Lung (tissue), 12 donors: ENCODE measurements around the gene NTRK3. TPM values are rescaled to one million over a fixed set of nuclear protein-coding genes. Genes with fewer than 3 reads are reported as not detected.

Source experiments
- ATAC-seq: fragments of 200-7000 bp; cut with Tn5 transposase; one replicate; pipeline ENCODE4 v1.9.1; 2020; ENCODE audit warnings: moderate number of reproducible peaks; ENCODE audit not compliant: insufficient read depth, low FRiP score
- DNase-seq, 3 donors: peaks; one replicate each; pipeline ENCODE4 v3.0.0-alpha.2; 2013 to 2017
- H3K27ac ChIP-seq, 2 donors: one replicate each; pipeline ENCODE4 v1.5.1; 2013; ENCODE audit warnings: mild to moderate bottlenecking in 2 of 2, moderate library complexity in 2 of 2, control low read depth in 1 of 2, inconsistent platforms in 1 of 2, low read depth in 1 of 2, low read length in 1 of 2
- H3K27me3 ChIP-seq, 3 donors: one replicate each; pipeline ENCODE4 v1.5.1; 2013; ENCODE audit warnings: low read length in 2 of 3; ENCODE audit not compliant: control insufficient read depth in 3 of 3, insufficient read depth in 3 of 3
- H3K36me3 ChIP-seq, 4 donors: one replicate each; pipeline ENCODE4 v1.5.1; 2013; ENCODE audit warnings: low read length in 4 of 4, mild to moderate bottlenecking in 1 of 4, moderate library complexity in 1 of 4; ENCODE audit not compliant: control insufficient read depth in 4 of 4, insufficient read depth in 4 of 4
- H3K4me1 ChIP-seq, 5 donors: one replicate each; pipeline ENCODE4 v1.5.1; 2013; ENCODE audit warnings: low read length in 5 of 5, mild to moderate bottlenecking in 2 of 5, moderate library complexity in 1 of 5; ENCODE audit not compliant: control insufficient read depth in 5 of 5, insufficient read depth in 5 of 5
- H3K4me3 ChIP-seq: one replicate; pipeline ENCODE4 v1.5.1; 2013; ENCODE audit warnings: mild to moderate bottlenecking, control low read depth, moderate library complexity
- H3K9ac ChIP-seq, 2 donors: one replicate each; pipeline ENCODE4 v1.5.1; 2013; ENCODE audit warnings: low read length in 2 of 2, control low read depth in 1 of 2; ENCODE audit not compliant: insufficient read depth in 1 of 2
- H3K9me3 ChIP-seq, 4 donors: one replicate each; pipeline ENCODE4 v1.5.1; 2013; ENCODE audit warnings: low read length in 3 of 4, mild to moderate bottlenecking in 1 of 4, moderate library complexity in 1 of 4; ENCODE audit not compliant: control insufficient read depth in 4 of 4, insufficient read depth in 3 of 4
- WGBS, 2 donors: extraction: QIAGEN DNeasy Blood & Tissue Kit; methylation state at CpG; one replicate each; pipeline ENCODE4 v1.1.7; 2013; 5-methylcytosine and 5-hydroxymethylcytosine counted together
- polyA plus RNA-seq, 2 donors: library from polyadenylated mRNA; stranded (reverse); fragments of 200-250 nt; gene quantifications; one replicate each; pipeline ENCODE4 v1.2.1, GENCODE V29; 2013
- total RNA-seq, 2 donors: library from RNA; depleted of rRNA in 1 of 2; stranded (reverse); fragments of >200 nt in 1 of 2; gene quantifications; one replicate each; pipeline ENCODE4 v1.2.1, GENCODE V29; 2014 to 2021
- TF ChIP-seq, protein P1 (sequence below): IDR thresholded peaks from 2 replicates; pipeline ENCODE4 v1.5.1; 2012; ENCODE audit warnings: mild to moderate bottlenecking; ENCODE audit errors: control extremely low read depth, extremely low read depth
- donor health status: control.
- donor health status: control.
- donor health status: Bipolar disorder and iron deficiency.
- donor health status: healthy.
- donor health status: DM: yes; HTN: yes; CAD: no.

The NTRK3 gene
- total and polyA plus RNA-seq, 4 donors, result 0.44 to 11.0 (median 4.2) TPM

DNA sequence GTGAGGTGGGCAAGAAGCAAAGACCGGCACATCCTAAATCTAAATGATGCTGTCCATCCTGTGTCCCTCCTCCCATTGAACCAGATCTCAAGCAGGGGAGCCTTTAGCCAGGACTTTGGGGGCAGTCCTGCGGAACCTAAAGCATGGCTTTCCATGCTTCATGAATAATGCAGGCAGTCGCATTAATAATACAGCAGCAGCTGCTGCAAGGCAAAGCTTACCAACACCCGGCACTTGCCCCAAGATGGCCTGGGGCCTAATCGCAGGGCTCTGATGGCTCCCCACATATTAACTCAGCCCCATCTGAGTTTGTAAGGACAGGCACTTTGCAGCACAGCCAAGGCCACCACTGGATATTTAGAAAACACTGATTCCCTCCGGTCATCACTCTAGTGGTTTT, 114.4 kb downstream of the NTRK3 start:
- TF ChIP-seq, protein P1, sequence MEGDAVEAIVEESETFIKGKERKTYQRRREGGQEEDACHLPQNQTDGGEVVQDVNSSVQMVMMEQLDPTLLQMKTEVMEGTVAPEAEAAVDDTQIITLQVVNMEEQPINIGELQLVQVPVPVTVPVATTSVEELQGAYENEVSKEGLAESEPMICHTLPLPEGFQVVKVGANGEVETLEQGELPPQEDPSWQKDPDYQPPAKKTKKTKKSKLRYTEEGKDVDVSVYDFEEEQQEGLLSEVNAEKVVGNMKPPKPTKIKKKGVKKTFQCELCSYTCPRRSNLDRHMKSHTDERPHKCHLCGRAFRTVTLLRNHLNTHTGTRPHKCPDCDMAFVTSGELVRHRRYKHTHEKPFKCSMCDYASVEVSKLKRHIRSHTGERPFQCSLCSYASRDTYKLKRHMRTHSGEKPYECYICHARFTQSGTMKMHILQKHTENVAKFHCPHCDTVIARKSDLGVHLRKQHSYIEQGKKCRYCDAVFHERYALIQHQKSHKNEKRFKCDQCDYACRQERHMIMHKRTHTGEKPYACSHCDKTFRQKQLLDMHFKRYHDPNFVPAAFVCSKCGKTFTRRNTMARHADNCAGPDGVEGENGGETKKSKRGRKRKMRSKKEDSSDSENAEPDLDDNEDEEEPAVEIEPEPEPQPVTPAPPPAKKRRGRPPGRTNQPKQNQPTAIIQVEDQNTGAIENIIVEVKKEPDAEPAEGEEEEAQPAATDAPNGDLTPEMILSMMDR, result no peak
- no peak overlapping the region for H3K9ac ChIP-seq
- H3K4me3 ChIP-seq, result no peak overlapping the region
- H3K27me3 ChIP-seq, result no peaks in the 10 kb centered on the region
- H3K36me3 ChIP-seq, result no peaks in the 10 kb centered on the region
- WGBS, 2 donors, result 89 to 93% methylated on average over 6 of the region's 6 CpGs
- DNase-seq (no peak), ATAC-seq (no peak)
- no peak overlapping the region for H3K27ac ChIP-seq
- peaks cover 0 to 3% (median under 1%) of the 10 kb centered on the region in 4 donors for H3K9me3 ChIP-seq
- no peaks in the 10 kb centered on the region for H3K4me1 ChIP-seq

DNA sequence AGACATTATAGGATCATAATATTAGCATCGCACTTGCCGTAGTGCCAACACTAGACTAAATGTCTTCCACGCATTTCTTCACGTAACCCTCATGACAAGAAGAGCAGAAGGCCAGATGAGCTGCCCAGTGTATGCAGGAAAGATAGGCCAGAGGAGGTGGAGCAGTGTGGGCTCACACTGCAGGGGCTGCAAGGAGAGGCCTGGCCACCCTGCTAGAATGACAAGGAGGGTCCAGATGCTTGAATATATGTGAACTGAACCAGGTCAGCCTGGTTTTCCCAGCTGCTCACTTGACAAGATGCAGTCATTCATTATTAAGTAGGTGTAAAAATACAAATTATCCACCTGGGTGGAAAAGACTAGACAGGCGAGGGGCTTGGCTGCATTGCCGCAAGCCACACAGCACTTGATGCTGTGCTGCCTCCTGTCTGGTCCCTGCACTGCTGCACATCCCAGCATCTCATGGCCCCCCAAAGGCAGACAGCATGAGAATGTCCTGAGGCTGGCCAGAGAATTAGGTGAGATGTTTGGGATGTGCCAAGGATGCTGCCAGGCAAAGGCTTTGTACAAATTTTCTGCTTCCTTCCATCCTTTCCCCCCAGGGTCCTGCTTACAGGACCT, 115.2 kb downstream of the NTRK3 start:
- H3K36me3 ChIP-seq, result no peaks in the 10 kb centered on the region
- no peak overlapping the region for H3K4me3 ChIP-seq
- no peaks in the 10 kb centered on the region for H3K27me3 ChIP-seq
- TF ChIP-seq, protein P1, result no peak
- no peaks in the 10 kb centered on the region for H3K4me1 ChIP-seq
- 96 to 97% methylated on average over 6 of the region's 6 CpGs for WGBS, 2 donors
- no peak for DNase-seq
- peaks cover 0 to under 1% (median 0%) of the 10 kb centered on the region in 4 donors for H3K9me3 ChIP-seq
- H3K9ac ChIP-seq, result no peak overlapping the region
- ATAC-seq, result no peak
- H3K27ac ChIP-seq, result no peak overlapping the region

- Histone ChIP-seq H3K27me3 (no peaks in the 10 kb centered on the region), H3K9ac (no peak overlapping the region), H3K4me3 (no peak overlapping the region), H3K36me3 (no peaks in the 10 kb centered on the region), H3K27ac (no peak overlapping the region), H3K9me3 (no peaks in the 10 kb centered on the region), H3K4me1 (no peaks in the 10 kb centered on the region)
- TF ChIP-seq, protein P1, result no peak
- ATAC-seq (no peak), DNase-seq (no peak)
- WGBS, 2 donors, result 65 to 71% methylated on average over 4 of the region's 4 CpGs
These were observed 116.1 kb downstream of the NTRK3 start for GRCh38 chr15:88140398-88140797.

DNA sequence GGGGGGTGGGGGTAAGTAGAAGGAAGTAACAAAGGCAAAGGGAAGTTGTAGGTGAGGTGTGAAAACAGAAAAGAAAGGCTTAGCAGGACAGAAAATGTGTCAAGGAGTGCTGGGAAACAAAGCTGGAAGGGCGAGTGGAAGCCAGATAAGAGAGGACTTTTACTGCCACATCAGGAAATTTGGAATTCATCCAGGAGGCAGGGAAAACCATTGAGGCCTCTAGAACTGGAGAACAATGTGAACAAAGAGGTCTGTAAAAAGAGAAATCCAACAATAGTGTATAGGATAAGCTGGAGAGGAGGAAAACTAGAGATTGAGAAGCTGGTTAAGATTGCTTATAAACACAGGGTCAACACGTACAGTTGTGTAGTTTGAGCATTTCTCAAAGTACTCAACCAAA, 116.6 kb downstream of the NTRK3 start:
- TF ChIP-seq, protein P1, result no peak

More for the DNA sequence above, 116.6 kb downstream of the NTRK3 start:
- DNase-seq (no peak), ATAC-seq (no peak)
- no peaks in the 10 kb centered on the region for H3K4me1 ChIP-seq
- H3K27ac ChIP-seq, result no peak overlapping the region
- no peak overlapping the region for H3K9ac ChIP-seq
- H3K36me3 ChIP-seq, result no peaks in the 10 kb centered on the region
- no peak overlapping the region for H3K4me3 ChIP-seq
- no peaks in the 10 kb centered on the region for H3K27me3 ChIP-seq
- 50 to 65% methylated on average over 2 of the region's 2 CpGs for WGBS, 2 donors
- no peaks in the 10 kb centered on the region for H3K9me3 ChIP-seq
